ENCODE results near the gene SPEF2. TPM values are rescaled to one million over a fixed set of nuclear protein-coding genes. Genes with fewer than 3 reads are reported as not detected.

SPEF2 gene
- total and polyA plus RNA-seq, 2 of the 13 experiments (the other 11 are each of a cell fraction or from before 2014, with no cell fraction given): 1.5 to 2.3 TPM

DNA sequence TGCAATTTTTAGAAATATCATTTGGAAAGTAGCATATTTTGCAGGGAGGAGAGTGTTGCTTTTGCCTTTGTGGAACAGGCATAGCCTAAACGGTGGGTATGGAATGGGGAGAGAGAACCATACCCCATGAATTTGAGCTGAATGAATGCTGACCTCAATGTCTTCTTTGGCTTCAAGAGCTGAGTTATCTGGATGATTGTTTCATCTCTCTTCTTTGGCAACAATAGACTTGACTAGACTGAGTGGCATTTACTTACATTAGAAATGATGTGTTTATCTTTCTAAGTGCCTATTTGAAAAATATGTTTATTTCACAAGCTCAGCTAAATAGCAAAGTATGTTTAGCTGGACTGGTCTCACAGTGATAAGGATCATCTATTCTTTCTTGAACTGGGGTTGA, 42.8 kb downstream of the SPEF2 start:
- ChIA-PET POLR2A (no interaction called here), CTCF (ENCODE audit: low intra/inter-chr PET ratio, low total read pairs) (no interaction called here)
- H3K79me2 ChIP-seq (ENCODE audit: insufficient read depth, low read length): no peaks in the 10 kb centered on the region
- H4K20me1 ChIP-seq (ENCODE audit: insufficient read depth, low read length): no peaks in the 10 kb centered on the region
- FAIRE-seq (no peak), DNase-seq (ENCODE audit: low spot score) (no peak), ATAC-seq (no peak)
- in situ Hi-C loops (cut with HindIII; ENCODE audit: extremely low pct_ligation_motif_present, low pct_unique_long_range_greater_than_20kb): no loop called here
- no peak overlapping the region for H2AFZ ChIP-seq (ENCODE audit: low read length)
- H3K27me3 ChIP-seq (ENCODE audit: control insufficient read depth in 1 of 2, insufficient read depth in 2 of 2, low read length in 2 of 2): no peaks in the 10 kb centered on the region
- no peak overlapping the region for H3K4me2 ChIP-seq (ENCODE audit: low read depth, low read length)
- no peak overlapping the region for H3K27ac ChIP-seq (ENCODE audit: extremely low read length, insufficient read depth, low read length)
- BruUV-seq (replicated peaks): no TSS peak
- no peak overlapping the region for H3K4me3 ChIP-seq (replicated peaks in 1 of 3; ENCODE audit: insufficient read depth in 1 of 3, low read depth in 2 of 3, low read length in 3 of 3)
- H3K9ac ChIP-seq (ENCODE audit: insufficient read depth, low read depth, low read length): no peak overlapping the region
- WGBS (ENCODE audit: low lambda C conversion rate): 0% methylated on average over 1 of the region's 1 CpG
- no peaks in the 10 kb centered on the region for H3K36me3 ChIP-seq (replicated peaks in 1 of 2; ENCODE audit: control insufficient read depth in 1 of 2, insufficient read depth in 2 of 2, low read length in 2 of 2)
- TF ChIP-seq, protein P1, sequence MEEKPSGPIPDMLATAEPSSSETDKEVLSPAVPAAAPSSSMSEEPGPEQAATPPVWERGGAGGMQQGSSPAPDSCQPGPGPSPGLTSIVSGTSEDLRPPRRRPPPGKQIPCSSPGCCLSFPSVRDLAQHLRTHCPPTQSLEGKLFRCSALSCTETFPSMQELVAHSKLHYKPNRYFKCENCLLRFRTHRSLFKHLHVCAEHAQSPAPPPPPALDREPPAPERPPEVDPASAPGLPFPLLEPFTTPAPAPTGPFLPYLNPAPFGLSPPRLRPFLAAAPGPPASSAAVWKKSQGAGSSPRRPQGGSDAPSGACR (CRISPR knock-in tag; IDR thresholded peaks at IDR 0.05): no peak
- TF ChIP-seq MIER3 (CRISPR knock-in tag; IDR thresholded peaks at IDR 0.05; ENCODE audit: borderline replicate concordance) (no peak), ZNF605 (CRISPR knock-in tag; IDR thresholded peaks at IDR 0.05) (no peak), SSRP1 (CRISPR knock-in tag; IDR thresholded peaks at IDR 0.05) (no peak), CEBPB (IDR thresholded peaks at IDR 0.05; ENCODE audit: borderline replicate concordance, low read depth, low read length) (no peak), ATAD3A (CRISPR knock-in tag; IDR thresholded peaks at IDR 0.05) (no peak), ZNF296 (CRISPR knock-in tag; conservative IDR thresholded peaks at IDR 0.05) (no peak), SIX4 (CRISPR knock-in tag; IDR thresholded peaks at IDR 0.05) (no peak), EED (CRISPR knock-in tag; IDR thresholded peaks at IDR 0.05) (no peak), CEBPG (CRISPR knock-in tag; IDR thresholded peaks at IDR 0.05) (no peak), ZNF33B (CRISPR knock-in tag; IDR thresholded peaks at IDR 0.05) (no peak), NCOA2 (CRISPR knock-in tag; IDR thresholded peaks at IDR 0.05) (no peak)
- TF ChIP-seq, protein P2, sequence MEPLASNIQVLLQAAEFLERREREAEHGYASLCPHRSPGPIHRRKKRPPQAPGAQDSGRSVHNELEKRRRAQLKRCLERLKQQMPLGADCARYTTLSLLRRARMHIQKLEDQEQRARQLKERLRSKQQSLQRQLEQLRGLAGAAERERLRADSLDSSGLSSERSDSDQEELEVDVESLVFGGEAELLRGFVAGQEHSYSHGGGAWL (CRISPR knock-in tag; IDR thresholded peaks at IDR 0.05): no peak
- TF ChIP-seq, protein P3, sequence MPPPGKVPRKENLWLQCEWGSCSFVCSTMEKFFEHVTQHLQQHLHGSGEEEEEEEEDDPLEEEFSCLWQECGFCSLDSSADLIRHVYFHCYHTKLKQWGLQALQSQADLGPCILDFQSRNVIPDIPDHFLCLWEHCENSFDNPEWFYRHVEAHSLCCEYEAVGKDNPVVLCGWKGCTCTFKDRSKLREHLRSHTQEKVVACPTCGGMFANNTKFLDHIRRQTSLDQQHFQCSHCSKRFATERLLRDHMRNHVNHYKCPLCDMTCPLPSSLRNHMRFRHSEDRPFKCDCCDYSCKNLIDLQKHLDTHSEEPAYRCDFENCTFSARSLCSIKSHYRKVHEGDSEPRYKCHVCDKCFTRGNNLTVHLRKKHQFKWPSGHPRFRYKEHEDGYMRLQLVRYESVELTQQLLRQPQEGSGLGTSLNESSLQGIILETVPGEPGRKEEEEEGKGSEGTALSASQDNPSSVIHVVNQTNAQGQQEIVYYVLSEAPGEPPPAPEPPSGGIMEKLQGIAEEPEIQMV (CRISPR knock-in tag; IDR thresholded peaks at IDR 0.05; ENCODE audit: low read depth): no peak
- TF ChIP-seq, protein P4, sequence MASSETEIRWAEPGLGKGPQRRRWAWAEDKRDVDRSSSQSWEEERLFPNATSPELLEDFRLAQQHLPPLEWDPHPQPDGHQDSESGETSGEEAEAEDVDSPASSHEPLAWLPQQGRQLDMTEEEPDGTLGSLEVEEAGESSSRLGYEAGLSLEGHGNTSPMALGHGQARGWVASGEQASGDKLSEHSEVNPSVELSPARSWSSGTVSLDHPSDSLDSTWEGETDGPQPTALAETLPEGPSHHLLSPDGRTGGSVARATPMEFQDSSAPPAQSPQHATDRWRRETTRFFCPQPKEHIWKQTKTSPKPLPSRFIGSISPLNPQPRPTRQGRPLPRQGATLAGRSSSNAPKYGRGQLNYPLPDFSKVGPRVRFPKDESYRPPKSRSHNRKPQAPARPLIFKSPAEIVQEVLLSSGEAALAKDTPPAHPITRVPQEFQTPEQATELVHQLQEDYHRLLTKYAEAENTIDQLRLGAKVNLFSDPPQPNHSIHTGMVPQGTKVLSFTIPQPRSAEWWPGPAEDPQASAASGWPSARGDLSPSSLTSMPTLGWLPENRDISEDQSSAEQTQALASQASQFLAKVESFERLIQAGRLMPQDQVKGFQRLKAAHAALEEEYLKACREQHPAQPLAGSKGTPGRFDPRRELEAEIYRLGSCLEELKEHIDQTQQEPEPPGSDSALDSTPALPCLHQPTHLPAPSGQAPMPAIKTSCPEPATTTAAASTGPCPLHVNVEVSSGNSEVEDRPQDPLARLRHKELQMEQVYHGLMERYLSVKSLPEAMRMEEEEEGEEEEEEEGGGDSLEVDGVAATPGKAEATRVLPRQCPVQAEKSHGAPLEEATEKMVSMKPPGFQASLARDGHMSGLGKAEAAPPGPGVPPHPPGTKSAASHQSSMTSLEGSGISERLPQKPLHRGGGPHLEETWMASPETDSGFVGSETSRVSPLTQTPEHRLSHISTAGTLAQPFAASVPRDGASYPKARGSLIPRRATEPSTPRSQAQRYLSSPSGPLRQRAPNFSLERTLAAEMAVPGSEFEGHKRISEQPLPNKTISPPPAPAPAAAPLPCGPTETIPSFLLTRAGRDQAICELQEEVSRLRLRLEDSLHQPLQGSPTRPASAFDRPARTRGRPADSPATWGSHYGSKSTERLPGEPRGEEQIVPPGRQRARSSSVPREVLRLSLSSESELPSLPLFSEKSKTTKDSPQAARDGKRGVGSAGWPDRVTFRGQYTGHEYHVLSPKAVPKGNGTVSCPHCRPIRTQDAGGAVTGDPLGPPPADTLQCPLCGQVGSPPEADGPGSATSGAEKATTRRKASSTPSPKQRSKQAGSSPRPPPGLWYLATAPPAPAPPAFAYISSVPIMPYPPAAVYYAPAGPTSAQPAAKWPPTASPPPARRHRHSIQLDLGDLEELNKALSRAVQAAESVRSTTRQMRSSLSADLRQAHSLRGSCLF (CRISPR knock-in tag; IDR thresholded peaks at IDR 0.05; ENCODE audit: borderline replicate concordance): no peak
- TF ChIP-seq, protein P5, sequence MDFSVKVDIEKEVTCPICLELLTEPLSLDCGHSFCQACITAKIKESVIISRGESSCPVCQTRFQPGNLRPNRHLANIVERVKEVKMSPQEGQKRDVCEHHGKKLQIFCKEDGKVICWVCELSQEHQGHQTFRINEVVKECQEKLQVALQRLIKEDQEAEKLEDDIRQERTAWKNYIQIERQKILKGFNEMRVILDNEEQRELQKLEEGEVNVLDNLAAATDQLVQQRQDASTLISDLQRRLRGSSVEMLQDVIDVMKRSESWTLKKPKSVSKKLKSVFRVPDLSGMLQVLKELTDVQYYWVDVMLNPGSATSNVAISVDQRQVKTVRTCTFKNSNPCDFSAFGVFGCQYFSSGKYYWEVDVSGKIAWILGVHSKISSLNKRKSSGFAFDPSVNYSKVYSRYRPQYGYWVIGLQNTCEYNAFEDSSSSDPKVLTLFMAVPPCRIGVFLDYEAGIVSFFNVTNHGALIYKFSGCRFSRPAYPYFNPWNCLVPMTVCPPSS (IDR thresholded peaks at IDR 0.05): no peak
- TF ChIP-seq, protein P6, sequence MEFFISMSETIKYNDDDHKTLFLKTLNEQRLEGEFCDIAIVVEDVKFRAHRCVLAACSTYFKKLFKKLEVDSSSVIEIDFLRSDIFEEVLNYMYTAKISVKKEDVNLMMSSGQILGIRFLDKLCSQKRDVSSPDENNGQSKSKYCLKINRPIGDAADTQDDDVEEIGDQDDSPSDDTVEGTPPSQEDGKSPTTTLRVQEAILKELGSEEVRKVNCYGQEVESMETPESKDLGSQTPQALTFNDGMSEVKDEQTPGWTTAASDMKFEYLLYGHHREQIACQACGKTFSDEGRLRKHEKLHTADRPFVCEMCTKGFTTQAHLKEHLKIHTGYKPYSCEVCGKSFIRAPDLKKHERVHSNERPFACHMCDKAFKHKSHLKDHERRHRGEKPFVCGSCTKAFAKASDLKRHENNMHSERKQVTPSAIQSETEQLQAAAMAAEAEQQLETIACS (CRISPR knock-in tag; IDR thresholded peaks at IDR 0.05): no peak
- H3K4me1 ChIP-seq (ENCODE audit: insufficient read depth, low read length): no peaks in the 10 kb centered on the region
- H3K9me3 ChIP-seq (ENCODE audit: low read length): no peaks in the 10 kb centered on the region
- intact Hi-C loops (cut with micrococcal nuclease; ENCODE audit: unreplicated experiment): no loop called here
